HEK293 (cell line): ENCODE results near the gene CAB39L.

Source experiments
- HOXA7 ChIP-seq: sonication (generic); formaldehyde crosslinking; IDR thresholded peaks from 2 replicates; pipeline ENCODE4 v1.8.1; 2022; ENCODE audit warnings: missing genetic modification reagents, borderline replicate concordance
- KLF9 ChIP-seq: fragments of 450-650 bp; formaldehyde crosslinking; IDR thresholded peaks from 2 replicates; pipeline ENCODE4 v1.5.1; 2016; ENCODE audit warnings: missing biosample characterization, missing genetic modification characterization, low read depth
- TCF7L2 ChIP-seq: IDR thresholded peaks from 2 replicates; pipeline ENCODE4 v1.6.1; 2011; ENCODE audit warnings: low read depth, mild to moderate bottlenecking, inconsistent platforms, low read length, moderate library complexity, borderline replicate concordance
- ZFHX2 ChIP-seq: fragments of 450-650 bp; formaldehyde crosslinking; conservative IDR thresholded peaks from 2 replicates; pipeline ENCODE4 v1.5.1; 2016; ENCODE audit warnings: missing biosample characterization, missing genetic modification characterization
- ZNF114 ChIP-seq: fragments of 450-650 bp; formaldehyde crosslinking; IDR thresholded peaks from 2 replicates; pipeline ENCODE4 v1.5.0; 2017; ENCODE audit warnings: missing biosample characterization, missing genetic modification characterization
- ZNF585B ChIP-seq: fragments of 450-650 bp; formaldehyde crosslinking; IDR thresholded peaks from 2 replicates; pipeline ENCODE4 v1.5.1; 2016; ENCODE audit warnings: missing biosample characterization, missing genetic modification characterization
- ZNF776 ChIP-seq: fragments of 450-650 bp; formaldehyde crosslinking; IDR thresholded peaks from 2 replicates; pipeline ENCODE4 v1.5.0; 2017; ENCODE audit warnings: missing biosample characterization, missing genetic modification characterization, borderline replicate concordance
- TF ChIP-seq, protein P1 (sequence below): fragments of 450-650 bp; formaldehyde crosslinking; IDR thresholded peaks from 2 replicates; pipeline ENCODE4 v1.5.1; 2016; ENCODE audit warnings: missing biosample characterization, missing genetic modification characterization

DNA sequence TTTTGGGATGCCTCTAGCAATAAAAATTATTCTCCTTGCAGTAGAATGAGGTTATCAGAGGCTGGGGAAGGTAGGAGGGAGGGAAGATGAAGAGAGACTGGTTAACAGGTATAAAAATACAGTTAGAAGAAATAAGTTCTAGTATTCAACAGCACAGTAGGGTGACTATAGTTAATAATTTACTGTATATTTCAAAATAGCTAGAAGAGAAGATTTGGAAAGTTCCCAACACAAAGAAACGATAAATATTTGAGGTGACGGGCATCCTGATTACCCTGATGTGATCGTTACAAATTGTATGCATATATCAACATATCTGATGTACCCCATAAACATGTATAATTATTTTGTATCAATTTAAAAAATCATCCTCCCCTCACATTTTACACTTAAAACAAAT is 102.3 kb downstream of the CAB39L start:
- TF ChIP-seq, protein P1, sequence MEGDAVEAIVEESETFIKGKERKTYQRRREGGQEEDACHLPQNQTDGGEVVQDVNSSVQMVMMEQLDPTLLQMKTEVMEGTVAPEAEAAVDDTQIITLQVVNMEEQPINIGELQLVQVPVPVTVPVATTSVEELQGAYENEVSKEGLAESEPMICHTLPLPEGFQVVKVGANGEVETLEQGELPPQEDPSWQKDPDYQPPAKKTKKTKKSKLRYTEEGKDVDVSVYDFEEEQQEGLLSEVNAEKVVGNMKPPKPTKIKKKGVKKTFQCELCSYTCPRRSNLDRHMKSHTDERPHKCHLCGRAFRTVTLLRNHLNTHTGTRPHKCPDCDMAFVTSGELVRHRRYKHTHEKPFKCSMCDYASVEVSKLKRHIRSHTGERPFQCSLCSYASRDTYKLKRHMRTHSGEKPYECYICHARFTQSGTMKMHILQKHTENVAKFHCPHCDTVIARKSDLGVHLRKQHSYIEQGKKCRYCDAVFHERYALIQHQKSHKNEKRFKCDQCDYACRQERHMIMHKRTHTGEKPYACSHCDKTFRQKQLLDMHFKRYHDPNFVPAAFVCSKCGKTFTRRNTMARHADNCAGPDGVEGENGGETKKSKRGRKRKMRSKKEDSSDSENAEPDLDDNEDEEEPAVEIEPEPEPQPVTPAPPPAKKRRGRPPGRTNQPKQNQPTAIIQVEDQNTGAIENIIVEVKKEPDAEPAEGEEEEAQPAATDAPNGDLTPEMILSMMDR = no peak
- TF ChIP-seq ZFHX2 (tag by site-specific recombination) (no peak), KLF9 (tag by site-specific recombination) (no peak), ZNF114 (tag by site-specific recombination) (no peak), ZNF585B (tag by site-specific recombination) (no peak), HOXA7 (no peak), TCF7L2 (no peak), ZNF776 (tag by site-specific recombination) (no peak)
